ENCODE data around the gene MMP20. TPM values are rescaled to one million over a fixed set of nuclear protein-coding genes. Genes with fewer than 3 reads are reported as not detected.

MMP20 gene
- total RNA-seq, 1 experiment from 2014 or later, result not detected

- no peak overlapping the region for H3K4me2 ChIP-seq (ENCODE audit: insufficient read depth, insufficient read length, low read length)
- no peak overlapping the region for H3K18ac ChIP-seq (ENCODE audit: insufficient read length, low read depth, low read length)
- Mint-ChIP-seq H3K27me3 (ENCODE audit: low read depth) (no peaks in the 10 kb centered on the region), H3K36me3 (ENCODE audit: insufficient read depth in 1 of 3, low read depth in 3 of 3) (no peaks in the 10 kb centered on the region), H3K27ac (no peak overlapping the region), H3K4me3 (no peak overlapping the region; a peak in 1 of 5 replicates), H3K9me3 (no peaks in the 10 kb centered on the region; a peak in 1 of 5 replicates), H3K4me1 (peaks cover 30 to 32% of the 10 kb centered on the region in 2 experiments)
- no peak overlapping the region for H2BK12ac ChIP-seq (ENCODE audit: insufficient read length, low read depth, low read length)
- no CpG with 5 or more reads among the region's 4 CpGs for WGBS (ENCODE audit: extremely low coverage, insufficient read length, low lambda C conversion rate)
- no peaks in the 10 kb centered on the region for H3K9me3 ChIP-seq (ENCODE audit: control insufficient read depth, low read depth, low read length)
- no peak overlapping the region for H3K23ac ChIP-seq (ENCODE audit: insufficient read length, low read depth, low read length)
- H2BK5ac ChIP-seq (ENCODE audit: insufficient read length, low read length), result no peak overlapping the region
- H3K79me2 ChIP-seq (ENCODE audit: insufficient read depth, low read length), result no peaks in the 10 kb centered on the region
- H3T11ph ChIP-seq (ENCODE audit: low read length), result no peak overlapping the region
- H3K14ac ChIP-seq (ENCODE audit: insufficient read depth, low read length), result no peak overlapping the region
- TF ChIP-seq CTCF (conservative IDR thresholded peaks at IDR 0.05), result no peak
- no peak overlapping the region for H3K56ac ChIP-seq (ENCODE audit: insufficient read length, low read depth, low read length)
- H2AFZ ChIP-seq (ENCODE audit: low read length), result no peak overlapping the region
- no peak overlapping the region for H2AK5ac ChIP-seq (ENCODE audit: insufficient read length, low read length)
- no peak overlapping the region for H2BK120ac ChIP-seq (ENCODE audit: low read depth, low read length, poor library complexity, severe bottlenecking)
- no peak overlapping the region for H3K4ac ChIP-seq (ENCODE audit: low read depth, low read length)
- H3K4me1 ChIP-seq (ENCODE audit: insufficient read depth, low read length), result no peaks in the 10 kb centered on the region; the same call in 1 of the 2 replicates
- no peak overlapping the region for H4K5ac ChIP-seq (ENCODE audit: insufficient read length, low read depth, low read length)
- H2BK15ac ChIP-seq (ENCODE audit: low read depth, low read length), result no peak overlapping the region
- no peaks in the 10 kb centered on the region for H4K20me1 ChIP-seq (ENCODE audit: control insufficient read depth, insufficient read depth, insufficient read length)
- no peak overlapping the region for H4K91ac ChIP-seq (ENCODE audit: insufficient read length, low read depth, low read length)
- no peak overlapping the region for H2BK20ac ChIP-seq (ENCODE audit: low read depth, low read length, poor library complexity, severe bottlenecking)
- no peak overlapping the region for H4K8ac ChIP-seq (replicated peaks; ENCODE audit: insufficient read length, low read depth, low read length)
- no peak overlapping the region for H3K9ac ChIP-seq (ENCODE audit: extremely low read depth, insufficient read length, low read length)
- no peak overlapping the region for H3K27ac ChIP-seq (ENCODE audit: insufficient read length, low read depth, low read length)
- H3K23me2 ChIP-seq (ENCODE audit: insufficient read length, low read depth, low read length, poor library complexity, severe bottlenecking), result no peaks in the 10 kb centered on the region
- H3K27me3 ChIP-seq (ENCODE audit: insufficient read depth, low read length), result no peaks in the 10 kb centered on the region
- no peak for DNase-seq
- H3K79me1 ChIP-seq (ENCODE audit: insufficient read depth, low read depth, low read length, poor library complexity, severe bottlenecking), result no peaks in the 10 kb centered on the region
These were observed 13.8 kb downstream of the MMP20 start for GRCh38 chr11:102611291-102611690.

Measured in H9 (cell line).